Hematopoietic multipotent progenitor cell treated with erythropoietin and hydrocortisone succinate and interleukin-3 and kit ligand, for 4 days (in vitro differentiated cells): ENCODE data around the gene TXLNB.

Experiments
- DNase-seq: peaks from one replicate; pipeline ENCODE4 v3.0.0-alpha.2; 2015

The TXLNB gene

GRCh38 chr6:139291813-139292619 is at the start of gene TXLNB:
TXLNB (minus strand) TSS chr6:139291998; CDS start chr6:139288899, 3,099 bp downstream.
- peak; percentile 90 for DNase-seq

GRCh38 chr6:139341060-139341459 is 49.3 kb upstream of the TXLNB start:
- DNase-seq = no peak

DNA sequence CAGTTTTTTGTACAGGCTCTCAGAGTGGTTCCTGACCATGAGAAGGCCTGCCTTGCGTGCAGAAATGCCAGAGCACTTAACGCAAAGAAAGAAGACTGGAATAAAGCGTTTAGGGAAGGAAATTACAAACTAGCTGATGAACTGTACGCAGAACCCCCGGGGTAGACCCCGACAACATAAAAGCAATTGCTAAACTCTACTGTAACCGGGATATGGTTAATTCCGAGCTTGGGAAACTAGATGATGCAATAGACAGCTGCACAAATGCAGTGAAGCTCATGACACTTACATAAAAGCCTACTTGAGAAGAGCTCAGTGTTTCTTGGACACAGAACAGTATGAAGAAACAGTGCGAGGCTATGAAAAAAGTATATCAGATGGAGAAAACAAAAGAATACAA is 47.0 kb upstream of the TXLNB start:
- DNase-seq = peak; percentile 62

- DNase-seq = peak; percentile 77
These were observed 46.0 kb upstream of the TXLNB start for GRCh38 chr6:139337830-139338229.

GRCh38 chr6:139337001-139337400 is 45.2 kb upstream of the TXLNB start:
- DNase-seq = no peak

DNA sequence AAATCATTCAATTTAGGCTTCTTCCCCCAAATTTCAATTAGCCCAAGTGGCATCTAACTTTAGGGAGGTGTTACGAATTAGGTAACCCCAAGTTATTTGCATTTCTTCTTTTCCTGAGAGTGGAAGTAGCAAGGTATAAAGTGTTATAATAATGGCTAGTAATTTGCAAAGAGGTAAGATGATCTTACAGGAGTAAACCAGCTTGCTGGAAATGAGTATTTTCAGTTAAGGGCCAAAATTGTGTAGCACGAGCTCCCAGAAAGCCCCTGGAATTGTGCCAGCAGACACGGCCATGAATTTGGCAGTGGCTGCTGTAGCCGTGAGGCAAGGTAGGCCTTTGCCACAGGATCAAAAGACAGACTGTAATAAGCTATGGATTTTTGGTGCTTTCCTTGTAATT is 44.7 kb upstream of the TXLNB start:
- DNase-seq = peak; percentile 20

GRCh38 chr6:139335447-139336210 is 43.8 kb upstream of the TXLNB start:
- no peak for DNase-seq

DNA sequence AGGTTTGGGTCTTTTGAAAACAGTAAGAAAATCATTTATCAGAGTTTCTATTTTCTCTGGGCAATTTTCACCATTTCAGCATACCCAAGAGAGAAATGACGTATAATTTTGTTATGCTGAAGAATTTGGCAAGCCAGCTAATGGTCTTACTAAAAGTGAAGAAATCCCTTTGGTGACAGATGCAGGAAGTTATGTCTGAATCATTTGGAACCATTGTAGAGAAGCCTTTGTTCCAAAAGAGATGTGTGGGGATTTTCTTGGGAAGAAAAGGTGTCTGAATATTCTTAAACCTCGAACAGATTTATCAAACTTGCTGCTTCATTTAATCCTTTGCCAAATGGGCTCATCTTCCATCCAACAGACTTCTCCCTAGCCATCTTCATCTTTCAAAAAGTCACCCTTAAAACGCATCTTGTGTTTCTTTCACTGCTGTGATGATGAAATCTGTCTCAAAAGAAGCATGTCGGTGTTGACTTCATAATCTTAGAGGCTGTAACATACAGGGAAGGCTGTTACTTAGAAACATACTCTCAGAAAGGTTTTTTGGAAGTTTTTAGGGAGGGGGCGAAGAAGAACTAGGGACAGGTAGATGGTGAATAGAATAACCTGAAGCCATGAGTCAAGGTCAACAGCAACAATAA is 43.1 kb upstream of the TXLNB start:
- DNase-seq = peak; percentile 29

GRCh38 chr6:139330826-139331500 is 39.2 kb upstream of the TXLNB start:
- DNase-seq = no peak

- no peak for DNase-seq
These were observed 38.5 kb upstream of the TXLNB start for GRCh38 chr6:139330306-139330705.

- DNase-seq = no peak
These were observed 37.4 kb upstream of the TXLNB start for GRCh38 chr6:139329224-139329623.

DNA sequence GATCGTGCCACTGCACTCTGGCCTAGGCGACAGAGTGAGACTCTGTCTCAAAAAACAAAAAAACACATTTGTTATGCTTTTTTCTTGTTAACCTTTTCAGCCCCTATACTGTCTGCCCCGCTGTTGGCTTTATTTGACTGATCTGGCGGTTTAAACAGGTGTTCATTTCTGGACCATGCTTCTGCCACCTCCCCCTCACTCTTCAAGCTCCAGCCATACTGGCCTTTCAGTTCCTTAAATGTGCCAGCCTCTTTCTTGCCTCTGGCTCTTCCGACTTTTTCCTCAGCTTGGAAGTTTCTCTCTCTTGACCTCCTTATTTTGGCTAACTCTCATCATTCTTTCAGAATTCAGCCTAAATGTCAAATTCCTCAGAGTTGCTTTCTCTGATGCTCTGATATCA is 35.2 kb upstream of the TXLNB start:
- no peak for DNase-seq

- peak; percentile 25 for DNase-seq
These were observed 33.9 kb upstream of the TXLNB start for GRCh38 chr6:139325686-139326085.

GRCh38 chr6:139325125-139325524 is 33.3 kb upstream of the TXLNB start:
- peak; percentile 88 for DNase-seq

- DNase-seq = no peak
These were observed 32.4 kb upstream of the TXLNB start for GRCh38 chr6:139324301-139324555.

- DNase-seq = peak; percentile 94
These were observed 31.9 kb upstream of the TXLNB start for GRCh38 chr6:139323511-139324300.

DNA sequence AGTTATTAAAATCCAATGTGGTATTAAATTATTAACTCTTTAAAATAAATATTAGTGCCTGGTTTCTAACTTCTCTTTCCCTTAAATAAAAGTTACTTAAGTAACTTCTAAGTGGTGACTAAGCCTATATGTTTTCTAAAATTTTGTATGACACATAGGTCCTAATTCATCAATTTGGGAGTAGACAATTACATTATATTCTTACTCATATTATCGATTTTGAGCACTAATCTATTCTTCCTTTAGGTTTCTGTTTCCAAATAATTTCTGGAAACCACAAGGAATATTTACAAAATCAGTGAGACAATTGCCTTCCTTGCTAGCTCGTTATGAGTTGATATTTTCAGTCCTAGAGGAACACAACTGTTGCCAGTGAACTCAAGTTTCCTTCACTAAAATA is 28.3 kb upstream of the TXLNB start:
- no peak for DNase-seq

DNA sequence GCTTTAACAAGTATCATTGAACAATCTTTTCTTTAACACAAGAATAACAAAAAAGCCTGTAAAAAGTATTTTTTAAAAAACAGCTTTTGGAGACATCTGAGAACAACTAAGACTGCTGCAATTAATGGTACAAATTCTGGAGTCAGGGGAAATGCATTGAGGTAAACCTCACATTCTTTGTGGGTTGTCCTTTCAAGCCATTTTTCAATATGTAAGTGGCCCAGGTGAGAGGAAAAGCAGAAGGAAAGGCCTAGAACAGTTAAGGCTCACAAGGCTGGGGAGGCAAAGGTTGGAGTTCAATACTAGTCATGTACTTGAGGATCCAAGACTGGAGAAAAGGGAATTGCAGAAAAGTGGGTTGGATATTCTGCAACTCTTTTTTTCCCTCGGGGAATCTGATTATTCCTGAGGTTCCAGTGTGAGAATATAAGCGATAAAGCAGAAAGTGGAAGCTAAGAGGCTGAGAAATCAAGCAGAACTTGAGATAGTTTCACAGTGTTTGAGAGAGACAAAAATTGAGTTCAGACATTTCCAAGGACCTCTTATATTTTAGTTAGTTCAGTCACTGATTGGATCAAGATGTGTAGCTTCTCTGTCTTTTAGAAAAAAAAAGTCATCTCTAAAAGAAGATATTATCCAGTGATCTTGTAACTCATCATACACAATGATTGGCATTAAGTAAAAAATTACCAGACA is 25.0 kb upstream of the TXLNB start:
- DNase-seq = no peak

DNA sequence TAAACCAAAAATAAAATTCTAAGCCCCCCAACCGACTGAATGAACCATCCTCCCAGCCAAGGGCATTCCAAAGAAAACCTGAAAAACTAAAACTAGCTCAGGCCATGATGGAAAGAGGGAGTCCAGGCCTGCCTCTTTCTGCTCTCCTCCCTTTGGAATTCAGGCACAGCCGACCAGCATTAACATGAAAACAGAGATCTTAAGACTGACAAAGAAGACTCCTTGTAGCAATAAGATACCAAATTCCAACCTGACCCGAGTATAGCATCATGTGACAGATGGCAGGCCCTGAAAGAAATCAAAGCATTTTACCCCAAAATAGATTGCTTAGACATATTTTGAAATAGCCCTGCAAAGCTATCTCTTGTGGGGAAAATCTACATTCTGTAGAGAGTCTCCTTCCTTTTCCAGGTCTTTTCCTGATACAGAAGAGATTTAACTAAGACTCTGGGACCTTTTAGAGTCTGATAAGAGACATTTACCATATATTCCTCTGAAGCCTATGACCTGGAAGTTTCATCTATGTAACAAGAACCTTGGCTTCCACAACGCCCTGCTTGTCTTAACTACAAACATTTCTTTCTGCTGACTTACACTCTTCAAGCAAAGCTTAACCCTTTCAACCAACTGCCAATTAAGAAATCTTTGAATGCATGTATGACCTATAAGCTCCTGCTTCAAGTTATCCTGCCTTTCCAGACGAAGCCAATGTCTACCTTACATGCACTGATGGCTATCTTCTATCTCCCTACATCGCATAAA is 22.2 kb upstream of the TXLNB start:
- no peak for DNase-seq

- no peak for DNase-seq
These were observed 21.4 kb upstream of the TXLNB start for GRCh38 chr6:139313229-139313628.

DNA sequence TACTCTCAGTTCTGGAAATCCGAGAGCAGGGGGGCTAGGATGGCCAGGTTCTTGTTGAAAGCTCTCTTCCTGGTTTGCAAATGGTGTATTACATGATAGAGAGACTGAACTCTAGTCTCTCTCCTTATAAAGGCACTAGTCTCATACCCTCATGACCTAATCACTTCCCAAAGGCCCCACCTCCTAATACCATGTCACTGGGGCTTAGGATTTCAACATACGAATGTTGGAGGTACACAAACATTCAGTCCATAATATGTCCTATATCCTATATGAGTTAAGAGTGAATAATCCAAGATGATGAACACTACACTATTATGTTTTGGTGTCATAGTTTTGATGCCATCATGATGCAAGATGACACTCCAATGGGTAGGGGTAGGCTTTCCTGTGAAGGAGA is 20.0 kb upstream of the TXLNB start:
- no peak for DNase-seq
